Activated T-cell treated with anti-CD3 and anti-CD28 coated beads, Interleukin-2, amount 50 U/mL, for 72 hours (primary cell): ENCODE measurements around the gene BEX4. TPM values are rescaled to one million over a fixed set of nuclear protein-coding genes. Genes with fewer than 3 reads are reported as not detected.
"Not testable (repeated sequence)": the region's sequence is repeated elsewhere in the genome, so short reads cannot be mapped to it uniquely, and the experiment has no call there.

ENCODE experiments used
- ATAC-seq, 2 donors: fragments of 150-1000 bp; cut with Tn5 transposase; replicated peaks in 1 of 2; 2 replicates each; pipeline ENCODE4 v1.10.0; 2021; ENCODE audit warnings: moderate library complexity in 2 of 2, mild to moderate bottlenecking in 1 of 2
- DNase-seq, 2 donors: peaks; one replicate each; pipeline ENCODE4 v3.0.0; 2021 to 2022; ENCODE audit warnings: mixed read lengths in 1 of 2
- H3K27ac Mint-ChIP-seq: one replicate; pipeline ENCODE4 v1.8.0; 2022; ENCODE audit warnings: mild to moderate bottlenecking, moderate library complexity, mixed read lengths
- H3K27me3 Mint-ChIP-seq: one replicate; pipeline ENCODE4 v1.8.0; 2022; ENCODE audit warnings: low read depth, mixed read lengths
- H3K36me3 Mint-ChIP-seq, 2 donors: one replicate each; pipeline ENCODE4 v1.8.0; 2022; ENCODE audit warnings: mixed read lengths in 2 of 2, mild to moderate bottlenecking in 1 of 2; ENCODE audit not compliant: insufficient read depth in 2 of 2
- H3K4me1 Mint-ChIP-seq: one replicate; pipeline ENCODE4 v1.8.0; 2022; ENCODE audit warnings: low read depth, mixed read lengths
- H3K4me3 Mint-ChIP-seq, 2 donors: one replicate each; pipeline ENCODE4 v1.8.0; 2022; ENCODE audit warnings: mild to moderate bottlenecking in 2 of 2, mixed read lengths in 2 of 2, moderate library complexity in 2 of 2
- H3K9me3 Mint-ChIP-seq, 2 donors: one replicate each; pipeline ENCODE4 v1.8.0; 2022; ENCODE audit warnings: mixed read lengths in 2 of 2
- total RNA-seq, 2 donors: library from RNA; stranded (reverse); gene quantifications; one replicate each; pipeline ENCODE4 v1.2.3, GENCODE V29; 2022

The BEX4 gene
- total RNA-seq, 2 donors from 2014 or later: 22.6 to 25.0 TPM

DNA sequence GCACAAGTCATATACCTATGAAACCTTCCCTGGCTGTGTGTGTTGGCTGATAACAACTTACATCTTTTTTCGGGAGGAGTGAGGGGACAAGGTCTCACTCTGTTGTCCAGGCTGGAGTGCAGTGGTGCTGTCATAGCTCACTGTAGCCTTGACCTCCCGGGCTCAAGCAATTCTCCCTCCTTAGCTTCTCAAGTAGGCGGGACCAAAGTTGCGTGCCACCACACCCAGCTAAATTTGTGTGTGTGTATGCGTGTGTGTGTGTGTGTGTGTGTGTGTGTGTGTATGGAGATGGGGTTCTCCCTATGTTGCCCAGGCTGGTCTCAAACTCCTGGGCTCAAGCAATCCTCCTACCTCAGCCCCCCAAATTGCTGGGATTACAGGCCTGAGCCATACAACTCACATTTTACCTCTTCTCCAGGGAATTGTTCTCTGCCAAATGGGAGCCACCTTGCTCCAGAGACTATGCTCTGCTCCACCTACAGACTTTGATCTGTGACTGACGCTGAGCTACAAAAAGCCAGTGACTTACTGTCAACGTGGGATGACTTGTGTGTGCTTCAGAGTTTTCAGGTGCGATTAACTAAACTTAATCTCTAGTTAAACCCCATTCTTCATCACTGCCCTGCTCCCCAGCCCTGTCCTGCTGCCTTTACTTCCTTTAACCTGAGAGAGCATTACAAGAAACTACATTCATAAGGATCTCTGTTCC, 2.0 kb upstream of the BEX4 start:
- Mint-ChIP-seq H3K27ac (no peak overlapping the region), H3K4me3 (no peak overlapping the region), H3K4me1 (peaks cover 11% of the 10 kb centered on the region), H3K27me3 (no peaks in the 10 kb centered on the region), H3K9me3 (no peaks in the 10 kb centered on the region), H3K36me3 (peaks cover 0 to 1% of the 10 kb centered on the region in 2 donors)
- ATAC-seq (no peak), DNase-seq (no peak)

- peaks cover 12% of the 10 kb centered on the region for H3K27me3 Mint-ChIP-seq
- H3K36me3 Mint-ChIP-seq: peaks cover 0 to 1% of the 10 kb centered on the region in 2 donors
- no peaks in the 10 kb centered on the region for H3K9me3 Mint-ChIP-seq
- H3K4me3 Mint-ChIP-seq: peak overlapping the region; percentile 80 to 89
- DNase-seq: peak in 1 of 2 donors; percentile 36
- ATAC-seq: peak; percentile 44 to 47
- H3K4me1 Mint-ChIP-seq: peaks cover 11% of the 10 kb centered on the region
- H3K27ac Mint-ChIP-seq: no peak overlapping the region
These were observed 600 bp downstream of the BEX4 start for GRCh38 chrX:103215425-103215991.

DNA sequence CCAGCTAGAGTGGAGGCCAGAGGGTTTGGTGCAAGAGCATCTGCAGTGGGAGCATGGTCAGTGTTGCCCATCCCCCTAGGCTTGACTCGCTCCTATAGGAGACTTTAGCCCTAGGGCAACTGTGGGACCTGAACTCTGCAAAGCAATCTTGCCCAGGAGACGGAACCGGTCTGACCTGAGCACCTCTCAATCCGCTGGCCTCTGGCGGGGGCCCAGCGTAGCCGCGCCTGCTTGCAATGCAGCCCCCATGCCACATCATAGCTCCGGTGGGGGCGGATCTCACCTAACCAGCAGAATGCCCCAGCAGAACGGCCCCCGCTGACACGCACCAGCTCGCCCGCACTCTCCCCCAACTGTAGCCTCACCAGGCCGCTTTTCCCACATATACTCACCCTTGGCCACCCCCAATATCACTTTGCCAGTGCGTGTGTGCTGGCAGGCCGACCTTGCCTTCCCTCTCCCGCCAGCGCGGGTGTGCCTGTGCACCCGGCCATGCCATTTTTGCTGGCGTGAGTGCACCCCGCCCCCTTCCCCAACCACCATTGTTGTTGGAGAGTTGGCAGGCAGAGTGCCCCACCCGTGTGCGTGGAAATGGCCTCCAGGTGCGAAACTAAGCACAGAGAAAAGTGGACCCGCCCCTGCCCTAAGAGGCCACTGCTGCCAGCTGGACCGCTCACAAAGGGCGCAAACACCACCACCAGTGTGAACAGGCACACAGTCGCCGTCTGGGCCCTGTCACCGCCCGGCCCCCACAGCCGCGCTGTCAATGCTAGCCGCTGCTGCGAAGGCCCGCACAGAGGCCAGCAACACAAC, 5.8 kb downstream of the BEX4 start:
- Mint-ChIP-seq H3K9me3 (no peaks in the 10 kb centered on the region), H3K27ac (no peak overlapping the region)

GRCh38 chrX:103225918-103226317, 11.0 kb downstream of the BEX4 start:
- H3K27ac Mint-ChIP-seq, H3K9me3 Mint-ChIP-seq, ATAC-seq, H3K4me3 Mint-ChIP-seq, H3K36me3 Mint-ChIP-seq, DNase-seq, H3K4me1 Mint-ChIP-seq: not testable (repeated sequence)
- H3K27me3 Mint-ChIP-seq: peaks cover 43% of the 10 kb centered on the region

More for the DNA sequence above, 5.8 kb downstream of the BEX4 start:
- Mint-ChIP-seq H3K4me3 (no peak overlapping the region), H3K27me3 (peaks cover 51% of the 10 kb centered on the region), H3K4me1 (peaks cover 6% of the 10 kb centered on the region), H3K36me3 (no peaks in the 10 kb centered on the region)
- no peak for ATAC-seq
- no peak for DNase-seq

- peaks cover 17% of the 10 kb centered on the region for H3K27me3 Mint-ChIP-seq
- H3K9me3 Mint-ChIP-seq: no peaks in the 10 kb centered on the region
- H3K4me1 Mint-ChIP-seq: no peaks in the 10 kb centered on the region
- H3K4me3 Mint-ChIP-seq: no peak overlapping the region
- H3K27ac Mint-ChIP-seq: no peak overlapping the region
- ATAC-seq (no peak), DNase-seq (no peak)
- peaks cover 0 to 2% of the 10 kb centered on the region in 2 donors for H3K36me3 Mint-ChIP-seq
These were observed 18.4 kb downstream of the BEX4 start for GRCh38 chrX:103233263-103233662.

GRCh38 chrX:103234869-103235268, 20.0 kb downstream of the BEX4 start:
- Mint-ChIP-seq H3K4me1 (no peaks in the 10 kb centered on the region), H3K36me3 (peaks cover 0 to 2% of the 10 kb centered on the region in 2 donors), H3K27ac (no peak overlapping the region), H3K9me3 (no peaks in the 10 kb centered on the region), H3K27me3 (peaks cover 17% of the 10 kb centered on the region), H3K4me3 (no peak overlapping the region)
- DNase-seq (no peak), ATAC-seq (no peak)

GRCh38 chrX:103235608-103236007, 20.7 kb downstream of the BEX4 start:
- not testable (repeated sequence) for H3K4me1 Mint-ChIP-seq, H3K27ac Mint-ChIP-seq, H3K4me3 Mint-ChIP-seq, ATAC-seq, H3K36me3 Mint-ChIP-seq, DNase-seq, H3K9me3 Mint-ChIP-seq
- peaks cover 22% of the 10 kb centered on the region for H3K27me3 Mint-ChIP-seq

GRCh38 chrX:103236296-103236695, 21.4 kb downstream of the BEX4 start:
- Mint-ChIP-seq H3K4me1 (no peaks in the 10 kb centered on the region), H3K27me3 (peaks cover 29% of the 10 kb centered on the region), H3K27ac (no peak overlapping the region), H3K9me3 (no peaks in the 10 kb centered on the region), H3K36me3 (peaks cover 0 to 2% of the 10 kb centered on the region in 2 donors), H3K4me3 (no peak overlapping the region)
- ATAC-seq (no peak), DNase-seq (no peak)

DNA sequence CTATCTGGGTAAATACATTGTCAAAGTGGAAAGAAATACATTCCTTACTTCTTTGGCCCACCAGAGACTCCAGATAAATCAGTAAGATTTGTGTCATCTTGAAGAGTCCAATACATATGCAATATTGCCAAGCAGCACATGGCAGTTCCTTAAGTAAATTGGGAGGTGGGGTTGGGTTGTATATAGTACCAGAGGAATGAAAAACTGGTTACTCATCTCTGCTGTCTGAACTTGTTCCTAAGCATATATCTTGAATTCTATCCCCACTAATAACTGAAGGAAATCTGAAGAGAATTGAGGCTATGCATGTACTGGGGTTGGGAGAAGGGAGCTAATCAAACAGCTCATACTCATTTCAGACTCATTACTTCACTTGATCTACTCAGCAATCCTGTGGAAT, 25.2 kb downstream of the BEX4 start:
- Mint-ChIP-seq H3K27me3 (peaks cover 34% of the 10 kb centered on the region), H3K36me3 (peaks cover 0 to 2% of the 10 kb centered on the region in 2 donors), H3K4me1 (no peaks in the 10 kb centered on the region), H3K27ac (no peak overlapping the region), H3K9me3 (no peaks in the 10 kb centered on the region), H3K4me3 (no peak overlapping the region)
- DNase-seq: no peak
- no peak for ATAC-seq

GRCh38 chrX:103248553-103248952, 33.6 kb downstream of the BEX4 start:
- Mint-ChIP-seq H3K36me3 (peaks cover 0 to under 1% of the 10 kb centered on the region in 2 donors), H3K27me3 (peaks cover 2% of the 10 kb centered on the region), H3K9me3 (no peaks in the 10 kb centered on the region), H3K4me3 (no peak overlapping the region), H3K4me1 (peaks cover under 1% of the 10 kb centered on the region), H3K27ac (no peak overlapping the region)
- DNase-seq (no peak), ATAC-seq (no peak)

DNA sequence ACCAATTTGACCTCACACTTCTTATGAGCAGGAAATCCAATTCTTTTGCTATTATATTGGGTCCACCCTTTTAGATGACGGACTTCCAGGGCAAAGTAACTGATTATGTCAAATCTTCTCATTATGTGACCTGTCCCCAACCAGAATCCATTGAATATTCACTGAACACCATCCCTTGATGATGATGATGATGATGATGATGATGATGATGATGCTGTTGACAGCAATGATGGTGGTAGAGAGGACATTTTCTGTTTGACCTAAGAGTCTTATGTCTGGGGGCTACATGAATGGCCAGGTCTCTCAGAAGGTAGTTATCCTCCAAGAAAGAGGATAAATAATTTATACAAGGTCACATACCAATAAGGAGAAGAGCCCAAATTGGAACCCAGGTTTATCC, 34.9 kb downstream of the BEX4 start:
- DNase-seq (no peak), ATAC-seq (no peak)
- peaks cover 2 to 5% of the 10 kb centered on the region in 2 donors for H3K36me3 Mint-ChIP-seq
- peaks cover 11% of the 10 kb centered on the region for H3K4me1 Mint-ChIP-seq
- peaks cover 14% of the 10 kb centered on the region for H3K27me3 Mint-ChIP-seq
- no peak overlapping the region for H3K27ac Mint-ChIP-seq
- H3K9me3 Mint-ChIP-seq: no peaks in the 10 kb centered on the region
- no peak overlapping the region for H3K4me3 Mint-ChIP-seq

- DNase-seq (no peak), ATAC-seq (no peak)
- no peak overlapping the region for H3K27ac Mint-ChIP-seq
- peaks cover 5 to 7% of the 10 kb centered on the region in 2 donors for H3K36me3 Mint-ChIP-seq
- peaks cover 18% of the 10 kb centered on the region for H3K4me1 Mint-ChIP-seq
- H3K9me3 Mint-ChIP-seq: no peaks in the 10 kb centered on the region
- peaks cover 26% of the 10 kb centered on the region for H3K27me3 Mint-ChIP-seq
- H3K4me3 Mint-ChIP-seq: no peak overlapping the region
These were observed 36.1 kb downstream of the BEX4 start for GRCh38 chrX:103250977-103251376.

DNA sequence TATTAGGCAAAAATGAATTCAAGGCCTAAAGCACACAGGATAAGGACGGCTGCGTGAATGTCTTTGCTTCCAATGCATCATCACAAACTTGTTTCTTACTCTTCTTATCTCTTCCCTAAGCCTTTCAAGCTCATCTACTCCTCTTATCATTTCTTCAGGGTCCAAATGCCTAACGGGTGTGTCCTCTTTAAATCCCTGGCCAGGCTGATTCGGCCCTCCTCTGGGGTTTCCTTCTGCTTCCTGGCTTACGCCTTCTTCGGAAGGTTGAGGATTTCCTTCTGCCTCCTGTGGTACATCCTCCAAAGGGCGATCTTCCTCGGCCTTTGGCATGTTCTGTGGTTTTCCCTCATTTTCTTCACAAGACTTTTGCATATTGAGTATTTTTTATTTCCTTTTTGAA, 38.7 kb downstream of the BEX4 start:
- no peak for DNase-seq
- peaks cover 5 to 7% of the 10 kb centered on the region in 2 donors for H3K36me3 Mint-ChIP-seq
- H3K27me3 Mint-ChIP-seq: peaks cover 40% of the 10 kb centered on the region
- peak overlapping the region; percentile 97 to 98 for H3K4me3 Mint-ChIP-seq
- no peak for ATAC-seq
- peaks cover 18% of the 10 kb centered on the region for H3K4me1 Mint-ChIP-seq
- H3K9me3 Mint-ChIP-seq: no peaks in the 10 kb centered on the region
- H3K27ac Mint-ChIP-seq: peak overlapping the region; percentile 94
